ENCODE data around the gene VWA5A.

The VWA5A gene

GRCh38 chr11:124075492-124075840 lies 39.8 kb upstream of the VWA5A start:
- no peaks in the 10 kb centered on the region for H3K9me3 ChIP-seq (ENCODE audit: insufficient read depth, low read depth, low read length)
- no peak overlapping the region for H3K9ac ChIP-seq (ENCODE audit: low read length)
- no peak overlapping the region for H3K14ac ChIP-seq (ENCODE audit: low read length)
- no peak overlapping the region for H2BK5ac ChIP-seq (ENCODE audit: low read depth, low read length, poor library complexity)
- no peak overlapping the region for H2BK120ac ChIP-seq (ENCODE audit: insufficient read depth, low read length, poor library complexity)
- H3K79me1 ChIP-seq (ENCODE audit: low read length) = peaks cover 6% of the 10 kb centered on the region
- H3K27ac ChIP-seq (ENCODE audit: low read depth, low read length) = no peak overlapping the region
- H4K12ac ChIP-seq (ENCODE audit: low read depth, low read length) = no peak overlapping the region
- no peak overlapping the region for H3K4me3 ChIP-seq (ENCODE audit: low read depth, low read length)
- no peak overlapping the region for H3K18ac ChIP-seq (ENCODE audit: low read length)
- no peak overlapping the region for H2AFZ ChIP-seq (ENCODE audit: insufficient read depth, low read length, poor library complexity)
- peaks cover 9 to 10% of the 10 kb centered on the region in 2 experiments for H3K4me1 ChIP-seq (ENCODE audit: control insufficient read depth in 1 of 2, insufficient read depth in 2 of 2, low read length in 2 of 2)
- no CpG with 5 or more reads among the region's 6 CpGs for WGBS (ENCODE audit: extremely low coverage, insufficient coverage, insufficient read length)
- H3K27me3 ChIP-seq (ENCODE audit: insufficient read depth, low read length) = no peaks in the 10 kb centered on the region
- no peak overlapping the region for H2AK5ac ChIP-seq (ENCODE audit: low read length)
- no peak overlapping the region for H4K91ac ChIP-seq (ENCODE audit: low read depth, low read length)
- H3K23ac ChIP-seq (ENCODE audit: low read length) = no peak overlapping the region
- H4K8ac ChIP-seq (ENCODE audit: low read depth, low read length) = no peak overlapping the region
- no peak overlapping the region for H3K4ac ChIP-seq (ENCODE audit: low read depth, low read length)
- no peaks in the 10 kb centered on the region for H3K36me3 ChIP-seq (ENCODE audit: control insufficient read depth in 1 of 2, insufficient read depth in 2 of 2, low read length in 2 of 2)
- DNase-seq = no peak
- no peaks in the 10 kb centered on the region for H3K79me2 ChIP-seq (ENCODE audit: control insufficient read depth, insufficient read depth, low read length, poor library complexity)
- no peak overlapping the region for H3K4me2 ChIP-seq (ENCODE audit: low read length)
- H2BK12ac ChIP-seq (ENCODE audit: low read length) = no peak overlapping the region

- Histone ChIP-seq H3K4ac (ENCODE audit: low read depth, low read length) (no peak overlapping the region), H3K4me2 (ENCODE audit: low read length) (no peak overlapping the region), H2BK120ac (ENCODE audit: insufficient read depth, low read length, poor library complexity) (no peak overlapping the region), H3K4me3 (ENCODE audit: low read depth, low read length) (no peak overlapping the region), H4K91ac (ENCODE audit: low read depth, low read length) (peak overlapping the region; percentile 39), H2AFZ (ENCODE audit: insufficient read depth, low read length, poor library complexity) (peak overlapping the region; percentile 3), H3K79me2 (ENCODE audit: control insufficient read depth, insufficient read depth, low read length, poor library complexity) (no peaks in the 10 kb centered on the region), H3K18ac (ENCODE audit: low read length) (no peak overlapping the region), H3K36me3 (ENCODE audit: control insufficient read depth in 1 of 2, insufficient read depth in 2 of 2, low read length in 2 of 2) (no peaks in the 10 kb centered on the region), H2BK12ac (ENCODE audit: low read length) (peak overlapping the region; percentile 26), H2AK5ac (ENCODE audit: low read length) (no peak overlapping the region), H3K9ac (ENCODE audit: low read length) (no peak overlapping the region), H4K8ac (ENCODE audit: low read depth, low read length) (no peak overlapping the region), H3K79me1 (ENCODE audit: low read length) (peaks cover 6% of the 10 kb centered on the region), H2BK5ac (ENCODE audit: low read depth, low read length, poor library complexity) (no peak overlapping the region), H3K27ac (ENCODE audit: low read depth, low read length) (no peak overlapping the region), H3K23ac (ENCODE audit: low read length) (no peak overlapping the region), H3K14ac (ENCODE audit: low read length) (peak overlapping the region; percentile 8), H4K12ac (ENCODE audit: low read depth, low read length) (no peak overlapping the region), H3K9me3 (ENCODE audit: insufficient read depth, low read depth, low read length) (no peaks in the 10 kb centered on the region), H3K4me1 (ENCODE audit: control insufficient read depth in 1 of 2, insufficient read depth in 2 of 2, low read length in 2 of 2) (peaks cover 11 to 14% of the 10 kb centered on the region in 2 experiments), H3K27me3 (ENCODE audit: insufficient read depth, low read length) (no peaks in the 10 kb centered on the region)
- DNase-seq = peak; percentile 28 to 42
- WGBS (ENCODE audit: extremely low coverage, insufficient coverage, insufficient read length) = no CpG with 5 or more reads among the region's 36 CpGs
Measured at GRCh38 chr11:124075841-124076651, 39.2 kb upstream of the VWA5A start.

DNA sequence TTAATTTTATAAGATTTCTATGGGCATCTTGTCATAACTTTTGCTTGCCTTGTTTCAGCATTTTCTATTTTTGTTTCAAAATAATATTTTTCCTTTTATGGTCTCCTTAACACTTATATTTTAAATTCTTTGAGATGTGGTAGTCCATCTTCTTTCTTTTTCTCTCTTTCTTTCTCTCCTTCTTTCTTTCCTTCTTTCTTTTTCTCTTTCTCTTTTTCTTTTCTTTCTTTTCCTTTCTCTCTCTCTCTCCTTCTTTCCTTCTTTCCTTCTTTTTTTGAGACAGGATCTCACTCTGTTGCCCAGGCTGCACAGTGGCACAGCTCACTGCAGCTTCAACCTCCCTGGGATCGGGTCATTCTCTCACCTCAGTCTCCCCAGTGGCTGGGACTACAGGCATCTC lies 38.0 kb upstream of the VWA5A start:
- Histone ChIP-seq H4K12ac (ENCODE audit: low read depth, low read length) (no peak overlapping the region), H3K14ac (ENCODE audit: low read length) (no peak overlapping the region), H3K9ac (ENCODE audit: low read length) (no peak overlapping the region), H3K4me2 (ENCODE audit: low read length) (no peak overlapping the region), H3K27me3 (ENCODE audit: insufficient read depth, low read length) (no peaks in the 10 kb centered on the region), H3K23ac (ENCODE audit: low read length) (no peak overlapping the region), H2BK12ac (ENCODE audit: low read length) (peak overlapping the region; percentile 94), H2BK120ac (ENCODE audit: insufficient read depth, low read length, poor library complexity) (no peak overlapping the region), H3K36me3 (ENCODE audit: control insufficient read depth in 1 of 2, insufficient read depth in 2 of 2, low read length in 2 of 2) (no peaks in the 10 kb centered on the region), H4K91ac (ENCODE audit: low read depth, low read length) (no peak overlapping the region), H4K8ac (ENCODE audit: low read depth, low read length) (no peak overlapping the region), H3K4ac (ENCODE audit: low read depth, low read length) (no peak overlapping the region), H3K18ac (ENCODE audit: low read length) (no peak overlapping the region), H3K4me3 (ENCODE audit: low read depth, low read length) (no peak overlapping the region), H3K9me3 (ENCODE audit: insufficient read depth, low read depth, low read length) (no peaks in the 10 kb centered on the region), H3K79me2 (ENCODE audit: control insufficient read depth, insufficient read depth, low read length, poor library complexity) (no peaks in the 10 kb centered on the region), H2AFZ (ENCODE audit: insufficient read depth, low read length, poor library complexity) (no peak overlapping the region), H3K79me1 (ENCODE audit: low read length) (peaks cover 6% of the 10 kb centered on the region), H3K4me1 (ENCODE audit: control insufficient read depth in 1 of 2, insufficient read depth in 2 of 2, low read length in 2 of 2) (peaks cover 11 to 14% of the 10 kb centered on the region in 2 experiments), H2AK5ac (ENCODE audit: low read length) (no peak overlapping the region), H3K27ac (ENCODE audit: low read depth, low read length) (no peak overlapping the region), H2BK5ac (ENCODE audit: low read depth, low read length, poor library complexity) (no peak overlapping the region)
- no peak for DNase-seq
- no CpG with 5 or more reads among the region's 1 CpG for WGBS (ENCODE audit: extremely low coverage, insufficient coverage, insufficient read length)

GRCh38 chr11:124078591-124078990 lies 36.7 kb upstream of the VWA5A start:
- Histone ChIP-seq H3K79me1 (ENCODE audit: low read length) (peaks cover 6% of the 10 kb centered on the region), H3K4me1 (ENCODE audit: control insufficient read depth in 1 of 2, insufficient read depth in 2 of 2, low read length in 2 of 2) (peaks cover 11 to 14% of the 10 kb centered on the region in 2 experiments), H3K23ac (ENCODE audit: low read length) (no peak overlapping the region), H4K12ac (ENCODE audit: low read depth, low read length) (no peak overlapping the region), H3K18ac (ENCODE audit: low read length) (no peak overlapping the region), H2BK120ac (ENCODE audit: insufficient read depth, low read length, poor library complexity) (no peak overlapping the region), H2BK5ac (ENCODE audit: low read depth, low read length, poor library complexity) (no peak overlapping the region), H2AK5ac (ENCODE audit: low read length) (no peak overlapping the region), H3K14ac (ENCODE audit: low read length) (no peak overlapping the region), H3K27me3 (ENCODE audit: insufficient read depth, low read length) (no peaks in the 10 kb centered on the region), H3K79me2 (ENCODE audit: control insufficient read depth, insufficient read depth, low read length, poor library complexity) (no peaks in the 10 kb centered on the region), H3K27ac (ENCODE audit: low read depth, low read length) (peak overlapping the region; percentile 40), H4K91ac (ENCODE audit: low read depth, low read length) (no peak overlapping the region), H3K4me3 (ENCODE audit: low read depth, low read length) (no peak overlapping the region), H4K8ac (ENCODE audit: low read depth, low read length) (no peak overlapping the region), H3K9me3 (ENCODE audit: insufficient read depth, low read depth, low read length) (no peaks in the 10 kb centered on the region), H3K9ac (ENCODE audit: low read length) (no peak overlapping the region), H3K4ac (ENCODE audit: low read depth, low read length) (no peak overlapping the region), H3K36me3 (ENCODE audit: control insufficient read depth in 1 of 2, insufficient read depth in 2 of 2, low read length in 2 of 2) (no peaks in the 10 kb centered on the region), H3K4me2 (ENCODE audit: low read length) (no peak overlapping the region), H2AFZ (ENCODE audit: insufficient read depth, low read length, poor library complexity) (no peak overlapping the region), H2BK12ac (ENCODE audit: low read length) (no peak overlapping the region)
- peak; percentile 23 to 70 for DNase-seq
- no CpG with 5 or more reads among the region's 2 CpGs for WGBS (ENCODE audit: extremely low coverage, insufficient coverage, insufficient read length)

Data from trophoblast cell (in vitro differentiated cells and primary cell).